ENCODE data around the gene PRDX2. TPM values are rescaled to one million over a fixed set of nuclear protein-coding genes. Genes with fewer than 3 reads are reported as not detected.

The PRDX2 gene
- total RNA-seq, 1 donor = 55.5 TPM

- Histone ChIP-seq H3K9me3 (ENCODE audit: low read depth, low read length) (no peaks in the 10 kb centered on the region), H3K4me3 (ENCODE audit: low read length) (peak overlapping the region; percentile 38), H3K27me3 (ENCODE audit: insufficient read depth, low read length) (no peaks in the 10 kb centered on the region), H3K4me1 (ENCODE audit: insufficient read depth, low read length) (peaks cover 87% of the 10 kb centered on the region)
Observed at GRCh38 chr19:12782424-12783290, 18.9 kb downstream of the PRDX2 start.

- Histone ChIP-seq H3K4me3 (ENCODE audit: low read length) (peak overlapping the region; percentile 38), H3K9me3 (ENCODE audit: low read depth, low read length) (no peaks in the 10 kb centered on the region), H3K4me1 (ENCODE audit: insufficient read depth, low read length) (peaks cover 87% of the 10 kb centered on the region), H3K27me3 (ENCODE audit: insufficient read depth, low read length) (no peaks in the 10 kb centered on the region)
Observed at GRCh38 chr19:12782174-12782423, 19.5 kb downstream of the PRDX2 start.

GRCh38 chr19:12779162-12779993, 22.2 kb downstream of the PRDX2 start:
- H3K4me1 ChIP-seq (ENCODE audit: insufficient read depth, low read length) = peaks cover 78% of the 10 kb centered on the region

GRCh38 chr19:12778905-12779161, 22.8 kb downstream of the PRDX2 start:
- no peaks in the 10 kb centered on the region for H3K9me3 ChIP-seq (ENCODE audit: low read depth, low read length)
- H3K4me3 ChIP-seq (ENCODE audit: low read length) = no peak overlapping the region
- H3K4me1 ChIP-seq (ENCODE audit: insufficient read depth, low read length) = peaks cover 74% of the 10 kb centered on the region
- no peaks in the 10 kb centered on the region for H3K27me3 ChIP-seq (ENCODE audit: insufficient read depth, low read length)

More at GRCh38 chr19:12779162-12779993, 22.2 kb downstream of the PRDX2 start:
- Histone ChIP-seq H3K9me3 (ENCODE audit: low read depth, low read length) (no peaks in the 10 kb centered on the region), H3K4me3 (ENCODE audit: low read length) (no peak overlapping the region), H3K27me3 (ENCODE audit: insufficient read depth, low read length) (no peaks in the 10 kb centered on the region)

GRCh38 chr19:12778017-12778904, 23.3 kb downstream of the PRDX2 start:
- Histone ChIP-seq H3K27me3 (ENCODE audit: insufficient read depth, low read length) (no peaks in the 10 kb centered on the region), H3K4me3 (ENCODE audit: low read length) (peak overlapping the region; percentile 71), H3K4me1 (ENCODE audit: insufficient read depth, low read length) (peaks cover 68% of the 10 kb centered on the region), H3K9me3 (ENCODE audit: low read depth, low read length) (no peaks in the 10 kb centered on the region)

- H3K27me3 ChIP-seq (ENCODE audit: insufficient read depth, low read length) = no peaks in the 10 kb centered on the region
- H3K4me1 ChIP-seq (ENCODE audit: insufficient read depth, low read length) = peaks cover 60% of the 10 kb centered on the region
- peak overlapping the region; percentile 71 for H3K4me3 ChIP-seq (ENCODE audit: low read length)
- no peaks in the 10 kb centered on the region for H3K9me3 ChIP-seq (ENCODE audit: low read depth, low read length)
Observed at GRCh38 chr19:12777217-12778016, 24.2 kb downstream of the PRDX2 start.

- Histone ChIP-seq H3K4me1 (ENCODE audit: insufficient read depth, low read length) (peaks cover 45% of the 10 kb centered on the region), H3K27me3 (ENCODE audit: insufficient read depth, low read length) (no peaks in the 10 kb centered on the region), H3K4me3 (ENCODE audit: low read length) (peak within 1 kb of the TSS; percentile 55)
Observed at GRCh38 chr19:12774588-12775555, 26.7 kb downstream of the PRDX2 start, which contains the start of gene HOOK2. HOOK2 (minus strand) TSS chr19:12775552; CDS start chr19:12775449, 103 bp downstream.

GRCh38 chr19:12773571-12773970, 28.0 kb downstream of the PRDX2 start:
- Histone ChIP-seq H3K4me1 (ENCODE audit: insufficient read depth, low read length) (peaks cover 32% of the 10 kb centered on the region), H3K4me3 (ENCODE audit: low read length) (no peak overlapping the region), H3K9me3 (ENCODE audit: low read depth, low read length) (no peaks in the 10 kb centered on the region), H3K27me3 (ENCODE audit: insufficient read depth, low read length) (no peaks in the 10 kb centered on the region)

More at GRCh38 chr19:12774588-12775555, 26.7 kb downstream of the PRDX2 start, which contains the start of gene HOOK2:
- no peaks in the 10 kb centered on the region for H3K9me3 ChIP-seq (ENCODE audit: low read depth, low read length)

- no peaks in the 10 kb centered on the region for H3K9me3 ChIP-seq (ENCODE audit: low read depth, low read length)
- no peak overlapping the region for H3K4me3 ChIP-seq (ENCODE audit: low read length)
- no peaks in the 10 kb centered on the region for H3K27me3 ChIP-seq (ENCODE audit: insufficient read depth, low read length)
- peaks cover 21% of the 10 kb centered on the region for H3K4me1 ChIP-seq (ENCODE audit: insufficient read depth, low read length)
Observed at GRCh38 chr19:12772323-12772722, 29.3 kb downstream of the PRDX2 start.

- H3K4me3 ChIP-seq (ENCODE audit: low read length) = no peak overlapping the region
- peaks cover 12% of the 10 kb centered on the region for H3K4me1 ChIP-seq (ENCODE audit: insufficient read depth, low read length)
- no peaks in the 10 kb centered on the region for H3K27me3 ChIP-seq (ENCODE audit: insufficient read depth, low read length)
- no peaks in the 10 kb centered on the region for H3K9me3 ChIP-seq (ENCODE audit: low read depth, low read length)
Observed at GRCh38 chr19:12770922-12771321, 30.7 kb downstream of the PRDX2 start.

GRCh38 chr19:12769689-12770088, 31.9 kb downstream of the PRDX2 start:
- no peaks in the 10 kb centered on the region for H3K9me3 ChIP-seq (ENCODE audit: low read depth, low read length)
- peaks cover 9% of the 10 kb centered on the region for H3K4me1 ChIP-seq (ENCODE audit: insufficient read depth, low read length)
- H3K27me3 ChIP-seq (ENCODE audit: insufficient read depth, low read length) = no peaks in the 10 kb centered on the region
- no peak overlapping the region for H3K4me3 ChIP-seq (ENCODE audit: low read length)

- Histone ChIP-seq H3K4me3 (ENCODE audit: low read length) (no peak overlapping the region), H3K9me3 (ENCODE audit: low read depth, low read length) (no peaks in the 10 kb centered on the region), H3K4me1 (ENCODE audit: insufficient read depth, low read length) (peaks cover 9% of the 10 kb centered on the region), H3K27me3 (ENCODE audit: insufficient read depth, low read length) (no peaks in the 10 kb centered on the region)
Observed at GRCh38 chr19:12767666-12768065, 33.9 kb downstream of the PRDX2 start.

- no peaks in the 10 kb centered on the region for H3K9me3 ChIP-seq (ENCODE audit: low read depth, low read length)
- H3K4me1 ChIP-seq (ENCODE audit: insufficient read depth, low read length) = peaks cover 9% of the 10 kb centered on the region
- no peaks in the 10 kb centered on the region for H3K27me3 ChIP-seq (ENCODE audit: insufficient read depth, low read length)
- H3K4me3 ChIP-seq (ENCODE audit: low read length) = no peak overlapping the region
Observed at GRCh38 chr19:12767150-12767549, 34.5 kb downstream of the PRDX2 start.
